Activated B cell treated with CpG ODN at 0.5 μM for 24 hours (primary cell): ENCODE data around the gene PPP1R14B. TPM values are rescaled to one million over a fixed set of nuclear protein-coding genes. Genes with fewer than 3 reads are reported as not detected.
A peak's percentile ranks its signal among the peaks of the same experiment; 100 is the strongest.

Source experiments
- ATAC-seq: fragments of 200-7000 bp; cut with Tn5 transposase; one replicate; pipeline ENCODE4 v1.10.0; 2021; ENCODE audit warnings: low read depth, mild to moderate bottlenecking, moderate library complexity
- CTCF ChIA-PET: fragments of 350-600 bp; sonication (Branson Sonifier 250); formaldehyde crosslinking; loops from one replicate; lab custom pipeline; 2021; ENCODE audit warnings: antibody characterized with exemption; lab: Charles Lee
- POLR2A ChIA-PET: fragments of 350-600 bp; sonication (Branson Sonifier 250); formaldehyde crosslinking; loops from one replicate; lab custom pipeline; 2021; ENCODE audit warnings: antibody characterized with exemption; lab: Charles Lee
- DNase-seq: peaks from one replicate; pipeline ENCODE4 v3.0.0; 2022
- H3K27ac Mint-ChIP-seq: one replicate; pipeline ENCODE4 v1.8.0; 2020; ENCODE audit warnings: mixed read lengths
- H3K27me3 Mint-ChIP-seq: one replicate; pipeline ENCODE4 v1.8.0; 2021; ENCODE audit warnings: mixed read lengths
- H3K36me3 Mint-ChIP-seq: one replicate; pipeline ENCODE4 v1.8.0; 2021; ENCODE audit warnings: low read depth, mixed read lengths
- H3K4me1 Mint-ChIP-seq: one replicate; pipeline ENCODE4 v1.8.0; 2021; ENCODE audit warnings: mixed read lengths
- H3K4me3 Mint-ChIP-seq: one replicate; pipeline ENCODE4 v1.8.0; 2020; ENCODE audit warnings: mild to moderate bottlenecking, mixed read lengths
- H3K9me3 Mint-ChIP-seq: one replicate; pipeline ENCODE4 v1.8.0; 2020; ENCODE audit warnings: mixed read lengths
- intact Hi-C: fragments of 100-400 bp; cut with micrococcal nuclease; formaldehyde crosslinking; loops from one replicate; pipeline ENCODE4 v1.15.1; 2024
- total RNA-seq: library from RNA; stranded (reverse); gene quantifications from 2 replicates; pipeline ENCODE4 v1.2.3, GENCODE V29; 2022
- TF ChIP-seq, protein P1 (sequence below): fragments of 200-600 bp; IDR thresholded peaks from one replicate; pipeline ENCODE4 v1.8.0; 2022; ENCODE audit warnings: antibody characterized with exemption, mild to moderate bottlenecking

PPP1R14B gene, protein sequence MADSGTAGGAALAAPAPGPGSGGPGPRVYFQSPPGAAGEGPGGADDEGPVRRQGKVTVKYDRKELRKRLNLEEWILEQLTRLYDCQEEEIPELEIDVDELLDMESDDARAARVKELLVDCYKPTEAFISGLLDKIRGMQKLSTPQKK
- 112 and 127 TPM in 2 replicates for total RNA-seq

DNA sequence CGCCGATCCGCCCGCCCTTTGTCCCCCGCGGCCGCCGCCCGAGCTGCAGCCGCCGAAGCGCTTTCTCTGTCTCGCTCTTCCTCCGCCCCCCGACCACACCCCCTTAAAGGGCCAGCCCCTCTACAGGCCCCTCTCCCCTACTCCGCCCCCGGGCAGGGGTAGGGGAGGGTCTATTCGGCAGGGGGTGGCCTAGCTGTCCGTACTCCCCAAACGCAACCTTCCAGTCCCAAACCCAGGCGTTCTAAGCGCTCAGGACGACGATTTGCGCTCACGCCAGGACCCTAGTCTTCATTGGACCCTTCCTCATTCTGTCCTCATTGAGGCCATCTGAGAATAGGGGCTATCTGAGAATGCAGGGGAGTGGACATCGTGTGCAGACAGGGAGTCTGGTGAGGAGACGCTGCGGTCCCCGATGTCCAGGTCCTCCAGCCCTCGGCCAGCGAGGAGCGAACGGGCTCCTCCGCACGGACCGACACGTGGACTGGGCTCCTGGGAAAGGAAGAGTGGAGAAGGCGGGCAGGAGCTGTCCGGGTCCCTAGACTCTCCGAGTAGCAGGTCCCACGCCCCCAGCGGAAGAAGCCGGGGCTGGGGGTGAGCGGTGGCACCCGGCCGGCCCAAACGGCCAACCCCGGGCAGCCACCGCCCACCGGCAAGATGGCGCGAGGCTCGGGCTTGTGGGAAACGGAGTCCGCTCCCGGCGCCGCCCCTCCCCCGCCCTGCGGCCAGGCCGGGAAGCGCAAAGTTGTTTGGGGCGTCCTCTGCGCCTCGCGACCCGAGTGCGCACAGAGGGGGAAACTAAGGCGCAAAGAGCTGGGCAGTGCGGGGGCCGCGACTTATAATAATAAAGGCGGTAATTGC, at the start of gene PPP1R14B:
TSS of gene PPP1R14B (minus strand) at position 73 of the 858 bp plus-strand sequence. CDS start 270 bp downstream, outside the sequence.
- H3K36me3 Mint-ChIP-seq = peaks cover 22% of the 10 kb centered on the region
- ChIA-PET CTCF (interaction anchor here (1.1 to 6.2 kb wide), 3 partner anchors 14 to 108 kb away, joined by 3 to 37 read pairs (median 6); partner anchors contain the start of gene FERMT3), POLR2A (interaction anchor here (0.6 to 8.7 kb wide), 11 partner anchors 17 to 88 kb away, joined by 3 to 127 read pairs (median 4); partner anchors contain the start of genes BAD, DNAJC4, ESRRA and FERMT3)
- TF ChIP-seq, protein P1, sequence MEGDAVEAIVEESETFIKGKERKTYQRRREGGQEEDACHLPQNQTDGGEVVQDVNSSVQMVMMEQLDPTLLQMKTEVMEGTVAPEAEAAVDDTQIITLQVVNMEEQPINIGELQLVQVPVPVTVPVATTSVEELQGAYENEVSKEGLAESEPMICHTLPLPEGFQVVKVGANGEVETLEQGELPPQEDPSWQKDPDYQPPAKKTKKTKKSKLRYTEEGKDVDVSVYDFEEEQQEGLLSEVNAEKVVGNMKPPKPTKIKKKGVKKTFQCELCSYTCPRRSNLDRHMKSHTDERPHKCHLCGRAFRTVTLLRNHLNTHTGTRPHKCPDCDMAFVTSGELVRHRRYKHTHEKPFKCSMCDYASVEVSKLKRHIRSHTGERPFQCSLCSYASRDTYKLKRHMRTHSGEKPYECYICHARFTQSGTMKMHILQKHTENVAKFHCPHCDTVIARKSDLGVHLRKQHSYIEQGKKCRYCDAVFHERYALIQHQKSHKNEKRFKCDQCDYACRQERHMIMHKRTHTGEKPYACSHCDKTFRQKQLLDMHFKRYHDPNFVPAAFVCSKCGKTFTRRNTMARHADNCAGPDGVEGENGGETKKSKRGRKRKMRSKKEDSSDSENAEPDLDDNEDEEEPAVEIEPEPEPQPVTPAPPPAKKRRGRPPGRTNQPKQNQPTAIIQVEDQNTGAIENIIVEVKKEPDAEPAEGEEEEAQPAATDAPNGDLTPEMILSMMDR = no peak
- H3K4me1 Mint-ChIP-seq = peaks cover 43% of the 10 kb centered on the region
- peak; percentile 78 for DNase-seq
- H3K9me3 Mint-ChIP-seq = no peaks in the 10 kb centered on the region
- H3K27me3 Mint-ChIP-seq = no peaks in the 10 kb centered on the region
- peak within 1 kb of the TSS; percentile 87 for H3K27ac Mint-ChIP-seq
- intact Hi-C loops = loop anchor here (1.0 to 10.0 kb wide), 4 partner anchors 17 to 528 kb away; partner anchors contain the start of genes DNAJC4, ESRRA and SF1
- ATAC-seq = peak; percentile 63
- peak within 1 kb of the TSS; percentile 90 for H3K4me3 Mint-ChIP-seq

DNA sequence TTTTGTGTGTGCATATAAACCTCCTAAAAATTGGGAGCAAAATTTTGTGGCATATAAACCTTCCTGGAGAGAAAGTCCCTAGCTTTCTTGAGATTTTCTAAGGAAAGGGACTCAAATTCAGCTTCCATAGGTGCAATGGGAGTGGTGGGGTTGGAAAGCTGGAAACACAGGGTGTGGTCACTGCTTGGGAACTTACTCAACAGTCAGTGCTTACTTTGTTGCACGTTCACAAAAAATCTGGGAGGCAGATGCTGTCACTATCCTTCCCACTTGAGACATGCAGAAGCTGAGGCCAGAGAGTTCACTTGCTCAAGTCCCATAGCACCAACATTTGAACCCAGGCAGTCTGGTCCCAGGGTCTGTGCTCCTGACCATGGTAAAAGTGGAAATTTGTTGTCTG, 49.5 kb upstream of the PPP1R14B start:
- no peak overlapping the region for H3K27ac Mint-ChIP-seq
- H3K4me3 Mint-ChIP-seq = no peak overlapping the region
- ATAC-seq (no peak), DNase-seq (no peak)
- H3K4me1 Mint-ChIP-seq = peaks cover 25% of the 10 kb centered on the region
- ChIA-PET POLR2A (no interaction called here), CTCF (no interaction called here)
- H3K36me3 Mint-ChIP-seq = no peaks in the 10 kb centered on the region
- H3K27me3 Mint-ChIP-seq = peaks cover 58% of the 10 kb centered on the region
- intact Hi-C loops = no loop called here
- TF ChIP-seq, protein P1 = no peak
- H3K9me3 Mint-ChIP-seq = no peaks in the 10 kb centered on the region

DNA sequence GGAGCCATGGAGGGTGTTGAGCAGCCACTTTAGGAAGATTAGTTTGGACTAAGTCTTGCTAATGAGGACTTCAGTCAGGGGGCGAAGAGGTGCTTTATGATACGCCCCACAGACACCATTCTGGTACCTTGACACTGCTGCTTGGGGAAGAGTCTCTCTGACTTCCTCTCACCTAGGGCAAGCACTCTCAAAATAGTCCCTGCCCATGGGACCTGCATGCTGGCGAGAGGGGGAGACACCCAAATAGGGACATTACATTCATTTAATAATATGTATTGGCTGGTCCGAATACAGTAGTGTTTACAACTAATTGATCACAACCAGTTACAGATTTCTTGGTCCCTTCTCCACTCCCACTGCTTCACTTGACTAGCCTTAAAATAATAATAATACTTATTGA, 49.0 kb upstream of the PPP1R14B start:
- Mint-ChIP-seq H3K27ac (no peak overlapping the region), H3K27me3 (peaks cover 57% of the 10 kb centered on the region), H3K4me1 (peaks cover 23% of the 10 kb centered on the region), H3K9me3 (no peaks in the 10 kb centered on the region), H3K4me3 (no peak overlapping the region), H3K36me3 (no peaks in the 10 kb centered on the region)
- ChIA-PET POLR2A (no interaction called here), CTCF (no interaction called here)
- intact Hi-C loops = no loop called here
- no peak for ATAC-seq
- no peak for DNase-seq
- TF ChIP-seq, protein P1 = no peak

DNA sequence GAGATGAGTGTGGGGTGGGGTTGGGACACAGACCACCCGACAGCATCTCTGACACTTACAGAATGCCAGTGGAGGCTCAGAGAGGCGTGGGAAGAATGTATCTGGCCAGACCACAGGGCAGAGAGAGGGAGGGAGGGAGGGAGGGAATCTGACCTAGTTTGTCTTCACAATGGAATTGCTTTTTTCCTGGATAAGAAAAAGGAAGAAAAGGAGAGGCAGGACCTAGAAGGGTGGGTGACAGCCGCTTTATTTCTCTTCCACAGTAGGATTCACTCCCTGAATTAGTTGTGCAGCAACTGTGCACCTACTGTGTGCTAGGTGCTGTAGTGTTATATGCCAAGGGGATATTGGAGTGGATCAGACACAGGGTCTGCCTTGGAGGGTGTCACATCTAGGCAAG, 48.0 kb upstream of the PPP1R14B start:
- ChIA-PET CTCF (interaction anchor here (2.3 kb wide), 1 partner anchor 90 kb away, joined by 7 read pairs; no protein-coding TSS in a partner anchor), POLR2A (interaction anchor here (0.7 kb wide), 1 partner anchor 46 kb away, joined by 7 read pairs; no protein-coding TSS in a partner anchor)
- TF ChIP-seq, protein P1 = no peak
- Mint-ChIP-seq H3K36me3 (no peaks in the 10 kb centered on the region), H3K4me1 (peaks cover 16% of the 10 kb centered on the region), H3K9me3 (no peaks in the 10 kb centered on the region), H3K27ac (no peak overlapping the region), H3K4me3 (no peak overlapping the region), H3K27me3 (peaks cover 57% of the 10 kb centered on the region)
- DNase-seq = no peak
- intact Hi-C loops = no loop called here
- ATAC-seq = no peak
